Measurements from ENCODE around the gene PAPPA.

Gene PAPPA

GRCh38 chr9:116394070-116394469 lies 240.5 kb downstream of the PAPPA start:
- DNase-seq (ENCODE audit: extremely low read depth, low read depth) = no peak

DNA sequence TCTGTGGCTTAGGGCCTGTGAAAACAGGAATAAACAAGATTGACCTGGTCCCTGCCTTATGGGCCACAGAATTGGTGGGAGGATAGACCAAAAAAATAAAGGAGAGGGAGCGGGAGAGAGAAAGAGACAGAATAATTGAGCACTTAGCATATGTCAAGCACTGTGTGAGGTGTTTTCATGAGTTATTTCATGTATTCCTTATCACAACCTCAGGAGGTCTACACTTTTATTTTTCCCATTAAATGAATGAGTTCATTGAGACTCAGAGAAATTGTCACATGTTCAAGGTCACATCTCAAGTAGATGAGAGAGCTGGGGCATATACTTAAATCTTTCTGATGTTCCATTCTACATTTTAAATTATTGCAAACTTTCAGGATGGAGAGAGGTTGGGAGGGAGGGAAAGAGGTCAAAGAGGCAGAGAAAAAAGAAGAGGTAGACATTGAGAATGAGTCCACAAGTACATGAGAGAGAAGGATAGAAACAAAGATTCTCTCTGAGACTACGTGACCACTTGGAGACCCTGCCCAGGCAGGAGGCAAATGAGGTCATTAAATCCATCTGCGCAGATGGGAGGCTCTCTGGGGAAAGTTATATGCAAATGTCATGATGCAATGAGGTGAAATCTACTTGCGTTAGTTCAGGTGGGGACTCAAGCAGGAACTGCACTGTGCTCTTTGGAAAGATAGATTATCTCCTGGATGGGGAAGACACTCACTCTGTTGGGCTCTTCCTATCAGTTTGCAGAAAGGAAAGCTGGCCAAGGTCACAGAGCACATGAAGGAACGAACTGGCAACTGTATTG lies 241.5 kb downstream of the PAPPA start:
- no peak for DNase-seq (ENCODE audit: extremely low read depth, low read depth)
- H3K4me3 ChIP-seq (replicated peaks; ENCODE audit: low read depth, low read length) = no peak overlapping the region
- TF ChIP-seq, protein P1, sequence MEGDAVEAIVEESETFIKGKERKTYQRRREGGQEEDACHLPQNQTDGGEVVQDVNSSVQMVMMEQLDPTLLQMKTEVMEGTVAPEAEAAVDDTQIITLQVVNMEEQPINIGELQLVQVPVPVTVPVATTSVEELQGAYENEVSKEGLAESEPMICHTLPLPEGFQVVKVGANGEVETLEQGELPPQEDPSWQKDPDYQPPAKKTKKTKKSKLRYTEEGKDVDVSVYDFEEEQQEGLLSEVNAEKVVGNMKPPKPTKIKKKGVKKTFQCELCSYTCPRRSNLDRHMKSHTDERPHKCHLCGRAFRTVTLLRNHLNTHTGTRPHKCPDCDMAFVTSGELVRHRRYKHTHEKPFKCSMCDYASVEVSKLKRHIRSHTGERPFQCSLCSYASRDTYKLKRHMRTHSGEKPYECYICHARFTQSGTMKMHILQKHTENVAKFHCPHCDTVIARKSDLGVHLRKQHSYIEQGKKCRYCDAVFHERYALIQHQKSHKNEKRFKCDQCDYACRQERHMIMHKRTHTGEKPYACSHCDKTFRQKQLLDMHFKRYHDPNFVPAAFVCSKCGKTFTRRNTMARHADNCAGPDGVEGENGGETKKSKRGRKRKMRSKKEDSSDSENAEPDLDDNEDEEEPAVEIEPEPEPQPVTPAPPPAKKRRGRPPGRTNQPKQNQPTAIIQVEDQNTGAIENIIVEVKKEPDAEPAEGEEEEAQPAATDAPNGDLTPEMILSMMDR (IDR thresholded peaks at IDR 0.05; ENCODE audit: low read depth, low read length, missing control alignments) = no peak

More at GRCh38 chr9:116394070-116394469, 240.5 kb downstream of the PAPPA start:
- no peak overlapping the region for H3K4me3 ChIP-seq (replicated peaks; ENCODE audit: low read depth, low read length)
- TF ChIP-seq, protein P1 (IDR thresholded peaks at IDR 0.05; ENCODE audit: low read depth, low read length, missing control alignments) = no peak

- no peak for DNase-seq (ENCODE audit: extremely low read depth, low read depth)
- TF ChIP-seq, protein P1 (IDR thresholded peaks at IDR 0.05; ENCODE audit: low read depth, low read length, missing control alignments) = no peak
- H3K4me3 ChIP-seq (replicated peaks; ENCODE audit: low read depth, low read length) = no peak overlapping the region
Measured at GRCh38 chr9:116395699-116396037, 242.1 kb downstream of the PAPPA start.

GRCh38 chr9:116403171-116403570 lies 249.6 kb downstream of the PAPPA start:
- TF ChIP-seq, protein P1 (IDR thresholded peaks at IDR 0.05; ENCODE audit: low read depth, low read length, missing control alignments) = no peak
- DNase-seq (ENCODE audit: extremely low read depth, low read depth) = no peak
- no peak overlapping the region for H3K4me3 ChIP-seq (replicated peaks; ENCODE audit: low read depth, low read length)

DNA sequence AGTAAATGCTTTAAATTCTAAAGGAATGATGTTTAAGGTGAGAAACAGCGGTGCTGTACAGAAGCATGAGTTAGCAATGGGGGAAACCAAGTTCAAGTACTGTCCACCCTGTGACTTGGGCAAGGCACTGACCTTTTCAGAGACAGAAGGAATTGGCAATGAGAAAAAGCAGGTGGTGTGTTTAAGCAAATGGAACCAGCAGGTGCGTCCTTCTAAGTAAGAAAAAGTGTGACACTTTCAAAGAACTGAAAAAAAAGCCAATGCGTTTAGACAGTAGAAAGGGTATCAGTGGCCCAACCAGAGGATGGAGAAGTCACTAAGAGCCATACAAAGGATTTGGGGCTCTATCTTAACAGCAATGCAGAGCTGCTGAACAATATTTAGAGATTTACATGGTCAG lies 250.6 kb downstream of the PAPPA start:
- TF ChIP-seq, protein P1 (IDR thresholded peaks at IDR 0.05; ENCODE audit: low read depth, low read length, missing control alignments) = no peak
- H3K4me3 ChIP-seq (replicated peaks; ENCODE audit: low read depth, low read length) = no peak overlapping the region
- no peak for DNase-seq (ENCODE audit: extremely low read depth, low read depth)

DNA sequence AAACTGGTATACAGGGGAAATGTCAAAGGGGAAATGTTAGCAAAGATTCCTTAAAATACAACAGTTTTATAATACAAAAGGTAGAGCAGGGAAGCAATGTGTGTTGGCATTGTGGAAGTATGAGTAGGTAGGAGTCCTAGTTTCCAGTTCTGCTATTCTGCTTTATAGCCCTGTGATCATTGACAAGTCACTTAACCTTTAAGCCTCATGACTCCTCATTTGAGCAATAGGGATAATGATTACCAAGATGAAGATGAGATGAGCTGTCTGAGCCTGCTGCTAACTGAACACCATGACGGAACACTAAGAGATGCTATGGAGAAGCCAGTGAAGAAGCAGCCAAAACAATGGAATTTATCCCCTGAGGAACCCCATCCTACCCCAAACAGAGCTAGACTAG lies 251.7 kb downstream of the PAPPA start:
- no peak for DNase-seq (ENCODE audit: extremely low read depth, low read depth)
- TF ChIP-seq, protein P1 (IDR thresholded peaks at IDR 0.05; ENCODE audit: low read depth, low read length, missing control alignments) = no peak
- no peak overlapping the region for H3K4me3 ChIP-seq (replicated peaks; ENCODE audit: low read depth, low read length)

DNA sequence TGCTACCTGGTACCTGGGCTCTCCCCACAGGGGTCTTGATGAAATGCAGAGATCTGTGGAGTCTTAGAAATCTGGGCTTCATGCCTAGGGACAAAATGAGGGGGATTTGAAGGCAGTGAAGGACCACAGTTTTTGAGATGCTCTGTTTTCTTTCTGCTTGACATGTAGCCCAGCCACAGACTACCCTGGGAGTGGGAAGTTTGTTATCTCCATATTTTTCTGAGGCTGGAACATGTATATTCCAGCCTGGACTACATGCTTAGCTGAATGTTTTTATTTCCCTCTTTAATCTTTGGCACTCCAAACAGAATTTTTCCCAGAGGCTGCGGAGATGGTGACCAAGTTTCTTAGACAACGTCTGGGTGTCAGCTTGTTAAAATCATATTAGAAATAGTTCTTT lies 252.9 kb downstream of the PAPPA start:
- DNase-seq (ENCODE audit: extremely low read depth, low read depth) = no peak
- TF ChIP-seq, protein P1 (IDR thresholded peaks at IDR 0.05; ENCODE audit: low read depth, low read length, missing control alignments) = no peak
- H3K4me3 ChIP-seq (replicated peaks; ENCODE audit: low read depth, low read length) = no peak overlapping the region
